Measurements from ENCODE around the gene HIPK3.

DNA sequence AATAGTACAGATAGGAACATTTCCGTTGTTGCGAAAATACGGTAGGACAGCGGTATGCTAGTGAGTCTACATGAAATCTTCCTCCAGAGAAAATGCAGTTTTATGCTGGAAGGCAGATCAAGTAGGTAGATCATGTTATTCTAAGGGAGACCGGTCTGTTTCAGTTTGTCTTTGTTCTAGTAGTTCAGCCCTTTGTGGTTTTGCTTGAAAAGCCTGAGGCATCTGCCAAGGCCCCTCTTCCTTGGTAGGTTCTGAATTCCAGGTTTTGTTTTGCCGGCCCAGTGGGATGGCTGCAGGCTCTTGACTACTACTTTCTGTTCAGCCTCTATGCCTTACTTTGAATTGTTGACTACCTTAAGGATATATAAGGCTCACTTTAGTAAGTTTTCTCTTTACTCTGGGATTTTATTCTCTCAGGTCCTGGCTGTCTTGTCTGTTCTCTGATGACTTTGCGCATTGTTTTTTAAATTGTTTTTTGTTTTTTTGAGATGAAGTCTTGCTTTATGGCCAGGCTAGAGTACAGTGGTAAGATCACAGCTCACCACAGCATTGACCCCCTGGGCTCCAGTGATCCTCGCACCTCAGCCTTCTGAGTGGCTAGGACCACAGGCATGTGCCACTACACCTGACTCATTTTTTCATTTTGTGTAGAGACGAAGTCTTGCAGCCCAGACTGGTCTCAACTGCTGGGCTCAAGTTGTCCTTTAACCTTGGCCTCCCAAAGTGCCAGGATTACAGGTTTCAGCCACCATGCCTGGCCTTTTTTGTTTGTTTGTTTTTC lies 53.7 kb downstream of the HIPK3 start:
- TF ChIP-seq POLR2A (IDR thresholded peaks at IDR 0.05; ENCODE audit: low read depth, low read length) = no peak
- TF ChIP-seq POLR2AphosphoS5 (IDR thresholded peaks at IDR 0.05; ENCODE audit: low read depth, low read length) = no peak
- TF ChIP-seq TAF1 (IDR thresholded peaks at IDR 0.05; ENCODE audit: low read depth, low read length) = no peak
- no peak for TF ChIP-seq SPI1 (IDR thresholded peaks at IDR 0.05; ENCODE audit: low read depth, low read length)
- no peak for TF ChIP-seq POU2F2 (IDR thresholded peaks at IDR 0.05; ENCODE audit: low read depth, low read length)
- no peak for TF ChIP-seq PAX5 (IDR thresholded peaks at IDR 0.05; ENCODE audit: insufficient read depth, low read length, severe bottlenecking)

Measured in GM12891 (cell line).